H1 (cell line): ENCODE data around the gene TNIK. TPM values are rescaled to one million over a fixed set of nuclear protein-coding genes. Genes with fewer than 3 reads are reported as not detected.

ENCODE experiments used
- CTCF ChIA-PET: fragments of 300-600 bp; sonication (Branson Sonifier 250); formaldehyde crosslinking; loops from one replicate; lab custom pipeline; 2021; ENCODE audit not compliant: partially characterized antibody; lab: Charles Lee
- POLR2A ChIA-PET: fragments of 300-600 bp; sonication (Branson Sonifier 250); formaldehyde crosslinking; loops from one replicate; lab custom pipeline; 2021; ENCODE audit warnings: inconsistent platforms; ENCODE audit not compliant: partially characterized antibody; lab: Charles Lee
- DNase-seq, 2 experiments: peaks; one replicate each; pipeline versions ENCODE4 v3.0.0 to v3.0.0-alpha.2; 2010 to 2022; ENCODE audit warnings: low spot score in 2 of 2, low read depth in 1 of 2, mixed read lengths in 1 of 2
- FAIRE-seq: peaks from 2 replicates; lab custom pipeline; 2011; peaks lifted over from hg19 to GRCh38; lab: Jason Lieb, UNC
- H2AFZ ChIP-seq: 2 replicates; pipeline ENCODE4 v1.8.1; 2012; ENCODE audit warnings: low read length, inconsistent platforms
- H2AK5ac ChIP-seq: 2 replicates; pipeline ENCODE4 v1.6.1; 2013; ENCODE audit warnings: low read depth, low read length
- H2BK120ac ChIP-seq: replicated peaks from 2 replicates; pipeline ENCODE3; 2013; ENCODE audit warnings: low read depth, low read length, inconsistent platforms
- H2BK12ac ChIP-seq: 2 replicates; pipeline ENCODE4 v1.6.1; 2013; ENCODE audit warnings: low read depth, low read length
- H2BK15ac ChIP-seq: 2 replicates; pipeline ENCODE4 v1.6.1; 2013; ENCODE audit warnings: low read length
- H2BK20ac ChIP-seq: 2 replicates; pipeline ENCODE4 v1.6.1; 2013; ENCODE audit warnings: low read length
- H2BK5ac ChIP-seq: 2 replicates; pipeline ENCODE4 v1.6.1; 2013; ENCODE audit warnings: low read depth, low read length
- H3K14ac ChIP-seq: 2 replicates; pipeline ENCODE4 v1.6.1; 2013; ENCODE audit warnings: inconsistent platforms; ENCODE audit not compliant: insufficient read length
- H3K18ac ChIP-seq: 2 replicates; pipeline ENCODE4 v1.6.1; 2013; ENCODE audit warnings: low read length; ENCODE audit errors: extremely low read depth
- H3K23ac ChIP-seq: 2 replicates; pipeline ENCODE4 v1.6.1; 2013; ENCODE audit warnings: inconsistent platforms; ENCODE audit not compliant: insufficient read length
- H3K23me2 ChIP-seq: 2 replicates; pipeline ENCODE4 v1.6.1; 2013; ENCODE audit warnings: low read depth, low read length
- H3K27ac ChIP-seq: 2 replicates; pipeline ENCODE4 v1.6.1; 2011; ENCODE audit warnings: low read depth, low read length, inconsistent platforms
- H3K27me3 ChIP-seq, 4 experiments: replicated peaks in 1 of 4; 1 replicate in 1 of 4; 2 replicates in 3 of 4; pipeline versions ENCODE4 v1.6.1 to v1.8.1; 2011 to 2013; ENCODE audit warnings: low read length in 3 of 4, mild to moderate bottlenecking in 3 of 4, inconsistent platforms in 2 of 4, mixed read lengths in 2 of 4, moderate library complexity in 1 of 4; ENCODE audit not compliant: control insufficient read depth in 3 of 4, insufficient read depth in 3 of 4; ENCODE audit errors: extremely low read depth in 1 of 4
- H3K36me3 ChIP-seq, 4 experiments: 2 replicates each; pipeline versions ENCODE4 v1.6.1 to v1.8.1; 2011 to 2013; ENCODE audit warnings: mild to moderate bottlenecking in 4 of 4, low read length in 3 of 4, moderate library complexity in 2 of 4, control low read depth in 1 of 4, inconsistent platforms in 1 of 4; ENCODE audit not compliant: insufficient read depth in 4 of 4, control insufficient read depth in 2 of 4
- H3K4ac ChIP-seq: replicated peaks from 2 replicates; pipeline ENCODE3; 2013; ENCODE audit warnings: low read length, low read depth, mixed read lengths, inconsistent platforms; ENCODE audit not compliant: insufficient read length
- H3K4me1 ChIP-seq, 4 experiments: replicated peaks in 1 of 4; 1 replicate in 1 of 4; 2 replicates in 3 of 4; pipeline versions ENCODE4 v1.6.1 to v1.8.1; 2011 to 2013; ENCODE audit warnings: low read length in 3 of 4, inconsistent platforms in 2 of 4, mixed read lengths in 1 of 4; ENCODE audit not compliant: insufficient read depth in 4 of 4, control insufficient read depth in 3 of 4
- H3K4me2 ChIP-seq, 2 experiments: 2 replicates each; pipeline versions ENCODE4 v1.6.1 to v1.8.1; 2011 to 2013; ENCODE audit warnings: low read depth in 2 of 2, low read length in 2 of 2, control low read depth in 1 of 2, inconsistent platforms in 1 of 2, mild to moderate bottlenecking in 1 of 2; ENCODE audit not compliant: insufficient read depth in 1 of 2
- H3K4me3 ChIP-seq, 4 experiments: fragments of 200-600, 300-600 bp in 1 of 4; sonication (generic), shearing (Covaris generic), sonication (Bioruptor Twin) in 1 of 4; 2 replicates each; pipeline versions ENCODE4 v1.5.1 to v1.8.1; 2011 to 2016; ENCODE audit warnings: low read length in 4 of 4, low read depth in 3 of 4, control low read depth in 2 of 4, inconsistent platforms in 2 of 4, mild to moderate bottlenecking in 2 of 4, mixed read lengths in 1 of 4, moderate library complexity in 1 of 4; ENCODE audit not compliant: insufficient read depth in 2 of 4; ENCODE audit errors: extremely low read depth in 1 of 4
- H3K56ac ChIP-seq: replicated peaks from 2 replicates; pipeline ENCODE3; 2013; ENCODE audit warnings: low read depth, mild to moderate bottlenecking, mixed read lengths, low read length, inconsistent platforms; ENCODE audit not compliant: insufficient read length
- H3K79me1 ChIP-seq: 2 replicates; pipeline ENCODE4 v1.6.1; 2013; ENCODE audit warnings: low read depth, low read length, control low read depth
- H3K79me2 ChIP-seq, 2 experiments: 2 replicates each; pipeline versions ENCODE4 v1.6.1 to v1.8.1; 2012 to 2013; ENCODE audit warnings: low read length in 2 of 2, mild to moderate bottlenecking in 2 of 2, inconsistent platforms in 1 of 2; ENCODE audit not compliant: insufficient read depth in 2 of 2, control insufficient read depth in 1 of 2
- H3K9ac ChIP-seq, 4 experiments: replicated peaks in 1 of 4; 1 replicate in 1 of 4; 2 replicates in 3 of 4; pipeline versions ENCODE4 v1.6.1 to v1.8.1; 2011 to 2013; ENCODE audit warnings: low read depth in 3 of 4, low read length in 3 of 4, control low read depth in 2 of 4, mild to moderate bottlenecking in 2 of 4, moderate library complexity in 2 of 4, inconsistent platforms in 1 of 4; ENCODE audit errors: extremely low read depth in 1 of 4
- H3K9me3 ChIP-seq, 2 experiments: 2 replicates each; pipeline versions ENCODE4 v1.6.1 to v1.8.1; 2012 to 2013; ENCODE audit warnings: mild to moderate bottlenecking in 2 of 2, moderate library complexity in 2 of 2, control low read depth in 1 of 2, inconsistent platforms in 1 of 2, low read depth in 1 of 2, low read length in 1 of 2, mixed read lengths in 1 of 2; ENCODE audit not compliant: insufficient read depth in 2 of 2
- H4K20me1 ChIP-seq, 2 experiments: replicated peaks in 1 of 2; 2 replicates each; pipeline versions ENCODE3 to v1.8.1; 2011 to 2013; ENCODE audit warnings: inconsistent platforms in 2 of 2, low read length in 2 of 2, mild to moderate bottlenecking in 1 of 2; ENCODE audit not compliant: insufficient read depth in 2 of 2, control insufficient read depth in 1 of 2
- H4K5ac ChIP-seq: 2 replicates; pipeline ENCODE4 v1.6.1; 2013; ENCODE audit warnings: low read length, low read depth, mixed read lengths, inconsistent platforms; ENCODE audit not compliant: insufficient read length
- H4K8ac ChIP-seq: 2 replicates; pipeline ENCODE4 v1.8.0; 2013; ENCODE audit warnings: mild to moderate bottlenecking, moderate library complexity, low read length, inconsistent platforms; ENCODE audit not compliant: insufficient read depth; ENCODE audit errors: extremely low read depth
- H4K91ac ChIP-seq: replicated peaks from 2 replicates; pipeline ENCODE3; 2013; ENCODE audit warnings: low read length, mixed read lengths, inconsistent platforms; ENCODE audit not compliant: insufficient read length
- ATF3 ChIP-seq: IDR thresholded peaks from 2 replicates; pipeline ENCODE4 v1.6.1; 2011; ENCODE audit warnings: low read depth, mild to moderate bottlenecking, low read length; ENCODE audit not compliant: insufficient read depth
- CEBPB ChIP-seq: IDR thresholded peaks from 2 replicates; pipeline ENCODE4 v1.6.1; 2012; ENCODE audit warnings: low read depth, low read length
- HDAC2 ChIP-seq, 2 experiments: fragments of 300-600 bp in 1 of 2; sonication (generic) in 1 of 2; IDR thresholded peaks; 2 replicates each; pipeline ENCODE4 v1.6.1; 2011 to 2012; ENCODE audit warnings: low read depth in 2 of 2, low read length in 2 of 2, mild to moderate bottlenecking in 2 of 2, moderate library complexity in 2 of 2, borderline replicate concordance in 1 of 2, inconsistent platforms in 1 of 2
- SP1 ChIP-seq: IDR thresholded peaks from 2 replicates; pipeline ENCODE4 v1.6.1; 2011; ENCODE audit warnings: low read depth, low read length
- SP4 ChIP-seq: IDR thresholded peaks from 2 replicates; pipeline ENCODE4 v1.6.1; 2012; ENCODE audit warnings: low read length, inconsistent platforms
- TAF1 ChIP-seq: IDR thresholded peaks from 2 replicates; pipeline ENCODE4 v1.6.1; 2011; ENCODE audit warnings: mild to moderate bottlenecking, low read depth, low read length
- WGBS, 2 experiments: shearing (Covaris generic) in 1 of 2; methylation state at CpG; one replicate each; pipeline versions ENCODE4 v1.1.6 to v1.1.7; 2013 to 2015; ENCODE audit warnings: low lambda C conversion rate in 2 of 2, mixed read lengths in 2 of 2, inconsistent platforms in 1 of 2, low coverage in 1 of 2, missing lambda C conversion rate in 1 of 2; ENCODE audit not compliant: insufficient replicate concordance in 2 of 2, insufficient coverage in 1 of 2, insufficient read length in 1 of 2; ENCODE audit errors: extremely low coverage in 1 of 2, missing lambda C conversion rate in 1 of 2; 5-methylcytosine and 5-hydroxymethylcytosine counted together
- polyA plus RNA-seq, 7 experiments: library from polyadenylated mRNA; depleted of rRNA in 3 of 7; stranded (reverse) in 5 of 7; unstranded in 2 of 7; fragments of >200 nt in 5 of 7; fragments of 200-250 nt in 2 of 7; gene quantifications; 1 replicate in 5 of 7; 2 replicates in 1 of 7; 4 replicates in 1 of 7; pipeline versions ENCODE4 v1.2.1 to v1.2.3, GENCODE V29; 2011 to 2013; ENCODE audit warnings: missing spikeins in 2 of 7, mixed read lengths in 2 of 7
- total RNA-seq: library from RNA; stranded (reverse); fragmentation: NEBNext Ultra II Directional; extraction: Animal tissue kit (Norgen Biotek cat#: 25700); gene quantifications from 2 replicates; pipeline ENCODE4 v1.2.1, GENCODE V29; 2021

The TNIK gene
- total and polyA plus RNA-seq, 2 of the 8 experiments (the other 6 are each of a cell fraction or from before 2014, with no cell fraction given) = 7.4 to 42.0 TPM

DNA sequence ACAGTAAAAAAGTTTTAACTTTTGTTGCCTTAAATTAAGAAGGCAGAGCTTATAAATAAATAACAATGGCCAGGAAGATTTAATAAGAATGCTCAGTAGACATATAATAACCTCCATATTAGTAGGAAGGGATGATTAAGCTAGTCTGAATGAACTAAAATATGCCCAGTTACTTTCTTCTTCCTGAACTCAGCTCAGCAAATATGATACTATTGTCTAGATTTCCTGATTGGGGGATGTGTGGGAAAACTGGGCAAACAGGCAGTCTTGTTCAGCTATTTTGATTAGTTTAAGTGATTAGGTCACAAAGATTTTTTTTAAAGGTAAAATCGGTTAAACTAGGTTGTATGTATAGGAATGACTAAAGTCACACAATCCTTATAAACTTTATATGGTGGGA, 266.5 kb downstream of the TNIK start:
- H2BK20ac ChIP-seq = no peak overlapping the region
- H2BK12ac ChIP-seq = no peak overlapping the region
- H3K27ac ChIP-seq = no peak overlapping the region
- no peak overlapping the region for H2AFZ ChIP-seq
- no peak overlapping the region for H4K5ac ChIP-seq
- H3K27me3 ChIP-seq = no peaks in the 10 kb centered on the region
- no peaks in the 10 kb centered on the region for H3K4me1 ChIP-seq
- ChIA-PET POLR2A (no interaction called here), CTCF (interaction anchor here (0.6 to 0.8 kb wide), 4 partner anchors 14 to 1595 kb away, joined by 3 to 5 read pairs (median 4); no protein-coding TSS in a partner anchor)
- no peak overlapping the region for H3K4ac ChIP-seq
- no peak overlapping the region for H4K91ac ChIP-seq
- no peak overlapping the region for H3K4me3 ChIP-seq
- DNase-seq (no peak), FAIRE-seq (no peak)
- no peaks in the 10 kb centered on the region for H3K36me3 ChIP-seq
- H2BK15ac ChIP-seq = no peak overlapping the region
- H3K23me2 ChIP-seq = no peaks in the 10 kb centered on the region
- H4K20me1 ChIP-seq = no peaks in the 10 kb centered on the region
- no peak overlapping the region for H3K56ac ChIP-seq
- H3K79me1 ChIP-seq = no peaks in the 10 kb centered on the region
- H2BK120ac ChIP-seq = no peak overlapping the region
- H3K9ac ChIP-seq = no peak overlapping the region
- TF ChIP-seq SP4 (no peak), CEBPB (no peak), SP1 (no peak), TAF1 (no peak), ATF3 (no peak), HDAC2 (IDR thresholded peaks at IDR 0.05; ENCODE audit: borderline replicate concordance in 1 of 2, low read depth in 2 of 2, low read length in 2 of 2) (no peak)
- no peaks in the 10 kb centered on the region for H3K79me2 ChIP-seq
- no peak overlapping the region for H2AK5ac ChIP-seq
- H3K23ac ChIP-seq = no peak overlapping the region
- 78% methylated on average over 1 of the region's 1 CpG; no CpG with 5 or more reads in 1 of the 2 experiments for WGBS, 2 experiments
- H3K9me3 ChIP-seq = no peaks in the 10 kb centered on the region
- H3K18ac ChIP-seq = no peak overlapping the region
- H2BK5ac ChIP-seq = no peak overlapping the region
- no peak overlapping the region for H3K4me2 ChIP-seq
- H4K8ac ChIP-seq = no peak overlapping the region
- H3K14ac ChIP-seq = no peak overlapping the region
